ENCODE results near the gene PRKD2.

GRCh38 chr19:46745521-46746280 is 28.8 kb upstream of the PRKD2 start, which contains the start of gene FKRP:
- TF ChIP-seq CTCF (IDR thresholded peaks at IDR 0.05) (no peak), POLR2A (IDR thresholded peaks at IDR 0.05) (no peak)

All from Peyer's patch (tissue), 4 donors.